Measurements from ENCODE around the gene FAS.

Gene FAS

GRCh38 chr10:88990384-88991160, at the start of gene FAS:
FAS (plus strand) TSS chr10:88990798; CDS start chr10:88990877, 79 bp downstream.
- no peak for FAIRE-seq

GRCh38 chr10:88941026-88941425, 49.6 kb upstream of the FAS start:
- FAIRE-seq: no peak

GRCh38 chr10:88943778-88944177, 46.8 kb upstream of the FAS start:
- FAIRE-seq: no peak

- no peak for FAIRE-seq
Measured at GRCh38 chr10:88944813-88945212, 45.8 kb upstream of the FAS start.

- FAIRE-seq: no peak
Measured at GRCh38 chr10:88946200-88946599, 44.4 kb upstream of the FAS start.

GRCh38 chr10:88946965-88947590, 43.5 kb upstream of the FAS start:
- FAIRE-seq: no peak

- FAIRE-seq: no peak
Measured at GRCh38 chr10:88949051-88949450, 41.5 kb upstream of the FAS start.

GRCh38 chr10:88949912-88950837, 40.4 kb upstream of the FAS start:
- no peak for FAIRE-seq

- FAIRE-seq: no peak
Measured at GRCh38 chr10:88952647-88953111, 37.9 kb upstream of the FAS start, which contains the start of gene ACTA2. ACTA2 (minus strand) TSS chr10:88952773; CDS start chr10:88948930, 3,843 bp downstream.

GRCh38 chr10:88953662-88954061, 36.9 kb upstream of the FAS start:
- FAIRE-seq: no peak

GRCh38 chr10:88954458-88955083, 36.0 kb upstream of the FAS start:
- FAIRE-seq: no peak

- no peak for FAIRE-seq
Measured at GRCh38 chr10:88957381-88957780, 33.2 kb upstream of the FAS start.

- FAIRE-seq: no peak
Measured at GRCh38 chr10:88958721-88959120, 31.9 kb upstream of the FAS start.

- no peak for FAIRE-seq
Measured at GRCh38 chr10:88960802-88961201, 29.8 kb upstream of the FAS start.

- FAIRE-seq: no peak
Measured at GRCh38 chr10:88961266-88961665, 29.3 kb upstream of the FAS start.

GRCh38 chr10:88962336-88962735, 28.3 kb upstream of the FAS start:
- FAIRE-seq: no peak

- FAIRE-seq: no peak
Measured at GRCh38 chr10:88963318-88963717, 27.3 kb upstream of the FAS start.

- FAIRE-seq: no peak
Measured at GRCh38 chr10:88964360-88964759, 26.2 kb upstream of the FAS start.

- FAIRE-seq: no peak
Measured at GRCh38 chr10:88964869-88965415, 25.7 kb upstream of the FAS start.

GRCh38 chr10:88966797-88967196, 23.8 kb upstream of the FAS start:
- no peak for FAIRE-seq

GRCh38 chr10:88968391-88968790, 22.2 kb upstream of the FAS start:
- no peak for FAIRE-seq

Measured in endometrium (tissue), 2 donors.